ENCODE results near the gene LIMS2.

GRCh38 chr2:127661949-127662510 is 13.3 kb downstream of the LIMS2 start:
- TF ChIP-seq EZH2phosphoT487 (IDR thresholded peaks at IDR 0.05; ENCODE audit: low read depth), result no peak
- no peak for TF ChIP-seq CTCF (IDR thresholded peaks at IDR 0.05; ENCODE audit: low read depth, low read length)

Data from OCI-LY3 (cell line).